Jurkat, Clone E6-1 (cell line): ENCODE measurements around the gene LZTR1.

Experiments
- DNase-seq: peaks from one replicate; pipeline ENCODE4 v3.0.0-alpha.2; 2011; ENCODE audit warnings: low read depth, low spot score
- H3K4me3 ChIP-seq: 2 replicates; pipeline ENCODE4 v1.5.1; 2011; ENCODE audit warnings: mild to moderate bottlenecking, low read length, control low read depth, moderate library complexity

LZTR1 gene

DNA sequence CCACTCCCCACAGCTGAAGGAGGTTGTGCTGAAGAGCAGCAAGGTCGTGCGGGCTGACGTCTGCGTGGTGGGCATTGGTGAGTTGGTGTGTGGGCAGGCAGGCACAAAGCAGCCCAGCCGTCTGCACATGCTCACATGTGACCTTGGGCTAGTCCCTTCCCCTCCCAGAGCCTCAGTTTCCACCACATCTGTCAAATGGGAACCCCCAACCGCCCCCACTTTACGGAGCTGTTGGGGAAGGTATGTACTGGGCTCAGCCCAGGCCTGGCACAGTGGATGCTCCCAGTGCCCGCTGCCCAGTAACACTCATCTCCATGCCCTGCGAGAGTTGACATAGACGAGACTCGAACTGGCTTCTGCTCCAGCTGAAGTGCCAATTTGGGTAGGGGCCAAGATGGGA lies 5.1 kb upstream of the LZTR1 start:
- DNase-seq = no peak
- no peak overlapping the region for H3K4me3 ChIP-seq

DNA sequence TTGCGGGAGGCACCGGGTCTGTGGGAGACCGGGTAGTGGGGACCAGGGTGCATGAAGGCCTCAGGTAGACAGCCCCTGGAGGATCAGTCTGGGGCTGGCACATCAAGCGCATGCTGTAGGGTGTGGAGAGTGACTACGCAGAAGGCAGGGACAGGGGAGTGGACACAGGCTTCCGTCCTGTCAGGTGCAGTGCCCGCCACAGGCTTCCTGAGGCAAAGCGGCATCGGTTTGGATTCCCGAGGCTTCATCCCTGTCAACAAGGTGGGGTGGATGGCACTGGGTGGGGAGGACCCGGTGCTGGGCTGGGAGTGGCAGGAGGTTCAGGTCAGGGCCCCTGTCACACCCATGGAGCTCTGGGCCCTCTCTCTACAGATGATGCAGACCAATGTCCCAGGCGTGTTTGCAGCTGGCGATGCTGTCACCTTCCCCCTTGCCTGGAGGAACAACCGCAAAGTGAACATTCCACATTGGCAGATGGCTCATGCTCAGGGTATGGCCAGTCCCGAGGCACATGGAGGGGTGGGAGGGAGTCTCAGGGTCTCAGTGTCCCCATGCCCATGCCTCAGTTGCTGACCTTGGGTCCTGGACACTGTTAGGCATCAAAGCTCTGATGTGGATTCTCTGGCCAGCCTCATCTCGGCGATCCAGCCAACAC lies 4.5 kb upstream of the LZTR1 start:
- no peak for DNase-seq
- no peak overlapping the region for H3K4me3 ChIP-seq

DNA sequence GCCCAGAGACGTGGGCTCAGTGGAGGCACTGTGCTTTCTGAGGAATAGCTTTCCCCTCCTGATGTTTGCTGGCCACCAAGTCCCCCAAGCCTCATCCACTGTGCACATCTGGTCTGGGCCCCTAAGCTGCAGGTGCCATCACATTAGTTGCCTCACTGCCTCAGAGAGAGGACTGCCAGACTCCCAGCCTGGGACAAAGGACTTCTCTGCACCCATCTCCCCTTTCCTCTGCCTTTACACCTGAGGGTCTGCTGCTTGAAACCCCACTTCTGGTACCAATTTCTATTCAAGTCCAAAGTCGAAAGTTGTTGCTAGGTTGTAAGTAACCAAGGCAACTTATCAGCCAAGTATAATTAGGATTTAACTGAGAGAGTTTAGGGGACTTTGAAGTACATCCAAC lies 3.7 kb upstream of the LZTR1 start:
- DNase-seq = no peak
- H3K4me3 ChIP-seq = no peak overlapping the region

DNA sequence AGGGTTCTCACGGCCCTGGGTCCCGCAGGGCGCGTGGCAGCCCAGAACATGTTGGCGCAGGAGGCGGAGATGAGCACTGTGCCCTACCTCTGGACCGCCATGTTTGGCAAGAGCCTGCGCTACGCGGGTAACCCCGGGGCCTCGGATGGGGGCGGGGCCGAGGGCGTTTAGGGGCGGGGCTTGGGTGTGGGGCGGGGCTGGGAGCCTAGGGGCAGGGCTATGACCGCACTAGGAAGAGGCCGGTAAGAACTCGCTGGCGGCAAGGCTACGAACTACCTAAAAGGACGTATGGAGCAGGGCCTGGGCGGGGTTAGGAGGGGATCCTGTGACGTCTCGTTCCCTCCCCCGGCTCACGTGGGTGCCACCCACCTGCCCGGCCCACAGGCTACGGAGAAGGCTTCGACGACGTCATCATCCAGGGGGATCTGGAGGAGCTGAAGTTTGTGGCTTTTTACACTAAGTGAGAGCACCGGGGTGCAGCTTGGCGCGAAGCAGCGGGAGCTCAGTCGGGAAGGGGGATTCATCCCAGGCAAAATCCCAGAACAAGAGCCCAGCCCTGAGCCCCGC lies 2.8 kb upstream of the LZTR1 start:
- H3K4me3 ChIP-seq = no peak overlapping the region

DNA sequence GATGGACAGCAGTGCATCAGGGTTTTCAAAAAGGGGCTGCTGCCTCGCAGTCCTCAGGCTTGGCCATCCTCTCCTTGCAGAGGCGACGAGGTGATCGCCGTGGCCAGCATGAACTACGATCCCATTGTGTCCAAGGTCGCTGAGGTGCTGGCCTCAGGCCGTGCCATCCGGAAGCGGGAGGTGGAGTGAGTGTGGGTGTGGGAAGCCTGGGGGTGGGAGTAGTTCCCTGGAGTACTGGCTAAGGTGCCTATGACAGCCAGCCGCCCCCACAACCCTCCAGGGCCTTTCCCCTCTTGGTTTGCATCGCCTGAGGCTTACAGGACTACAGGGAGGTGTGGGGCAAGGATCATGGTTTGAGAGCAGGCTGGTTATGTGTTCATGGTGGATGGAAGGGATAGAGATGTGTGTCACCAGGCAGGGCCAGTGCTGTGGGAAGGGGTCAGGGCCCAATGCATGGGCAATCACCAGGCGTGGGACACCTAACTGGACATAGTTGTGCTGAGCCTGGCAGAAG lies 2.1 kb upstream of the LZTR1 start:
- no peak overlapping the region for H3K4me3 ChIP-seq

More for the DNA sequence above, 2.8 kb upstream of the LZTR1 start:
- no peak for DNase-seq

DNA sequence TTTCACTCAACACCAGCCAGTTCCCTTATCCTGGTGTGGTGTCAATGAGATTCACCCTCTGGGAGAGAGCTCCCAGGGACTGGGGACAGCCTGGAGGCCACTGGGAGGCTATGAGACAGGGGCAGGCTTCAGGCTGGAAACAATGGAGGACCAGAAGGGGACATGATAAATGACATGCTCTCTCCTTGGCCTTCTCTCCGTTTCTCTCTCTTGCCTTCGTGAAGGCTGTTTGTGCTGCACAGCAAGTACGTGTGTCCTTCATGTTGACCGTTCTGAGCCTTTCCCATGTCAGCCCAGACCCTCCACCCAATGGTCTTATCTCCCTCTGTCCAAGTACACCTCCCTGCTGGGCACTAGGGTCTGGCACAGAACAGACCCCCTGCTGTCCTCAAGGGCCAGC lies 1.6 kb upstream of the LZTR1 start:
- H3K4me3 ChIP-seq = peak overlapping the region; percentile 87; the same call in 1 of the 2 replicates
- DNase-seq = no peak

More for the DNA sequence above, 2.1 kb upstream of the LZTR1 start:
- no peak for DNase-seq

DNA sequence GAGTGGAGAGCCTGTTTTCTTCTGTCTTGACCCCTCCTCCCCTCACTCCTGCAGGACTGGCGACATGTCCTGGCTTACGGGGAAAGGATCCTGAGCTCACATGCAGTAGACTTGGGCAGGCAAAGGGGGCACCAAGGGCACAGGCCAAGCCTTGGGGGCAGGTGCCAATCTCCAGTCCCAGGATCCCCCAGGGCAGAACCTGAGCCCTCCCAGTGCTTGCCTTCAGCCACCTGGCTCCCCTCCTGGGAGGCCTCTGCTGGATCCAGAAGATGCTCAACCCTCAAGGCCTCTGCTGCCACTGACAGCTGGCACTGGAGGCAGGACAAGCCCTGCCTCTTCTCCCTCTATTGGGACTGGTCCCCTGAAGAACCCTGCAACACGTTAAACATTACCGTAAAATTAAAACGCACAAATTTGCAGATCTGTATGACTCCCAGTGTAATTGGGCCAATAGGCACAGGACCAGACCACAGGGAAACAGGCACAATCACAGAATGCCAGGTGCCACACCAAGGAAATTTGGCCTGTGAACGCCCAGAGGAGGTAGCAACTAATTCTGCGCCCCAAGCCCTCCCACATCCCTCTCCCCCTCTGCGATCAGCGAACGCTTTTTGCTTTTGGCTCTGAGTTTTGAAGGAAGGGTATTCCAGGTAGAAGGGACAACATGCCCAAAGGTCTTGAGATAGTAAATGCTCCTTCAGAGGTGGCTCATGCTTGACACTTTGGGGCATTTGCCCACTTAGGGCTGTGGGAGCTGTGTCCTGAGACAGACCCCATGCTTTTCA lies 967 bp upstream of the LZTR1 start:
- no peak for DNase-seq
- peak overlapping the region; percentile 87 for H3K4me3 ChIP-seq

DNA sequence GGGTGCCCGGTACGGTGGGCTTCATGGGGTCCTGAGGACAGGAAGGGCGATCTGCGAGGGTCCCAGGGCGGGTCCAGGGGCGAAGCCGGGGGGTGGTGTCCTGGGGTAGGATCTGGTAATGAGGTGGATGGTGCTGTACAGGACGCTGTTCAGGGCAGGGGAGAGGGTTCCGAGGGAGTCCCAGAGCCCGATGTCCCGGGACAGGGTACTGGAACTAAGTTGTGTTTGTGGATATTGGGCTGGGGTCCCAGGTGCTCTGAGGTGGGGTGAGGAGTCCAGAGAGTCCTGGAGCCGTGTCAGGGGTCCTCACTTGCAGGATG lies 426 bp downstream of the LZTR1 start:
- H3K4me3 ChIP-seq = peak overlapping the region; percentile 87
- DNase-seq = no peak

DNA sequence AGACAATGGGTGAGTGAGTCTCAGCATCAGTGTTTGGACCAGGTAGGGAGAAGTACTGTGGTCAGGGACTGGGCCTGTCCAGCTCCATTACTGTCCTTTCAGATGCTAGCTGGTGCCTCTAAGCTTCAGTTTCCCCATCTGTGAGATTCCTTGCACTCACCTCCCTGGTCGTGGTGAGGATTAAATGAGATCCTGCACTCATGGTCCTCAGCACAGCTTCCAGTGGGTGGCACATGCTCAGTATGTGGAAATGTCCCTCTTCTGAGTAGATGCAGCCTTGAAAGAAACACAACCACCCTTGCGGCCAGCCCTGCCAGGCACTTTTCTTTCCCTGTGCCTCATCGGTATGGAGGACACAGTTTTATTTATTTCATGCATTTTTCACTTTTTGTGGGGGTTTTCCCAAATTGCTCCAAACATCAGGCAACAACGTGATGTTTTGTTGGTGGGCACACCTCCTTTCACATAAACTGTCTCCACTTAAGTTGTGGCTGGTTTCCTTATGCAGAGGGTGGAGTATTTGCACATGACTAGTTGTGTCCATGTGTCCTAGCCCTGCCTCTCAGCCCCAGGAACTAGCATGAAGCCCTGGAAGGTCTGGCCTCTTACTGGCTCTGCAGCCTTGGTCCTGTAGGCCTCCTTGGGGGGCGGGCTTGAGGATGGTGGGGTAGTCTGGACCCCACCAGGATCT lies 1.1 kb downstream of the LZTR1 start:
- peak overlapping the region; percentile 87 for H3K4me3 ChIP-seq
- DNase-seq = no peak

DNA sequence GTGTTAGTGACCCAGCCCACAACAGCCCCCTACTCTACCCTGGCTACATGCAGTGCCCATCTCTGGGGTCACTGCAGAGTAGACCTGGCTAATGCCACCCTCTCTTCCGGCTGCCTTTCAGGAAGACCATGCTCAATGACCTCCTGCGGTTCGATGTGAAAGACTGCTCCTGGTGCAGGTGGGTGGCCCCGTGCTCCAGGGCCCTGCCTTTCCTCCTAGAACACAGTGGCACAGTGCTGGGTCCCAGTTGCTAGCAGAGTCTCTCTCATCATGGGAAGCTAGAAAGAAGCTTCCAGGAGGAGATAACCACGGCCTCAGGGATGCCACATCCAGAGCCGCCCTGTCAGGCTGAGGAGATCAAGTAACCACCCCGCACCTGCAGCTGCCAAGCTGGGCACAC lies 3.6 kb downstream of the LZTR1 start:
- DNase-seq = no peak
- H3K4me3 ChIP-seq = no peak overlapping the region

DNA sequence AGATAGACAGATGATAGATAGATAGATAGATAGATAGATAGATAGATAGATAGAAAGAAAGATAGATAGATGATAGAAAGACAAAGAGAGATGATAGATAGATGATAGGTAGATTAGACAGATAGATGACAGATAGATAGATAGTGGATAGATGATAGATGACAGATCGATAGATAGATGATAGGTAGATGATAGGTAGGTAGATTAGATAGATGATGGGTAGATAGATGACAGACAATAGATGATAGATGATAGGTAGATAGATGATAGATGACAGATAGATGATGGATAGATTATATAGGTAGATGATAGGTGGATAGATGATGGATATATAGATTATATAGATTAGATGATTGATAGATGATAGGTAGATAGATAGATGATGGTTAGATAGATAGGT lies 4.3 kb downstream of the LZTR1 start:
- H3K4me3 ChIP-seq = no peak overlapping the region
- DNase-seq = no peak

DNA sequence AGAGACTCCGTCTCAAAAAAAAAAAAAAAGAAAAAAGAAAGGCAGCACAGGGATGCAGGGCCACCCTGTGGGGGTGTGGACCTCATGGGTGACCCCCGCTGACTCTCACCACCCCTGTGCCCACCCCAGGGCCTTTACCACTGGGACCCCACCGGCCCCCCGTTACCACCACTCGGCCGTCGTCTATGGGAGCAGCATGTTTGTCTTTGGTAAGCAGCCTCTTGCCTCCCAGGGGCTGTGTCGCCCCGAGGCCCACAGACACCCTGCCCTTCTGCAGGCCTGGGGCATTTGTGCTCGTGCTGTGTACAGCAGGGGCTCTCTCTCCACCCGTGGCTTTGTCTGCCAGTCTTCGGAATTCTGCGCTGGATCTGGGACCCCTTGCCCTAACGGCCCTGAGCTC lies 5.3 kb downstream of the LZTR1 start:
- no peak for DNase-seq
- no peak overlapping the region for H3K4me3 ChIP-seq

DNA sequence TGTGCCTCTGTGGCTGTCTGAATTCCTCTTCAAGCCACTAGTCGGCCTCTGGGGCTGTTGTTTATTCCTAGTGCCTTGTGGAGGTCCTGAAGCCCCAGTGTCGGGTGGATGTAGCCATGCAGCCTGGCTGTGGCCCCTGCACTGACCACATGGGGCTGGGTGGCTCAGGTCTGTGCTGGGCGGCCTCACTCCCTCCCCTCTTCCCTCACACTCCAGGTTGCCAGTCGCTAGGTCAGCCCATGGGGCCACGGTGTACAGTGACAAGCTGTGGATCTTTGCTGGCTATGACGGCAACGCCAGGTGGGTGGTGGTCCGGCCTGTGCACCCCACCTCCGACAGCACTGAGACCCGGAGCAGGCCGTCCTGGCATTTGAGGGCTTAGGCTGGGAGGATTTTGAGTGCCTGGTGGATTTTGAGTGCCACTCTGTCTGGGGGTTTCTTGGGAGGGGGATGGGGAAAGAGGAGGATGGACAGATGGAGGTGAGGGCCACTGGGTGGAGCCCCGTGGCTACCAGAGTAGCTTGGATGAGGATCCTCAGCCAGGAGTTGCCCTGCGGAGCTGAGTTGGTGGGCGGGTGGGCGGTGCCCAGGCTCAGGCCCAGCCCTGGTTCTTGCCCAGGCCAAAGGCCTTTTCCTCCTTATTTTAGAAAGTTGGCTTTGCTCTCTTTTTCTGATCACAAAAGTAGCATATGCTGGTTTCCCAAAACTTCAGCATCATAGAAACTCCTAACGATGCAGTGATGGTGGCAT lies 6.7 kb downstream of the LZTR1 start:
- no peak for DNase-seq
- H3K4me3 ChIP-seq = no peak overlapping the region

DNA sequence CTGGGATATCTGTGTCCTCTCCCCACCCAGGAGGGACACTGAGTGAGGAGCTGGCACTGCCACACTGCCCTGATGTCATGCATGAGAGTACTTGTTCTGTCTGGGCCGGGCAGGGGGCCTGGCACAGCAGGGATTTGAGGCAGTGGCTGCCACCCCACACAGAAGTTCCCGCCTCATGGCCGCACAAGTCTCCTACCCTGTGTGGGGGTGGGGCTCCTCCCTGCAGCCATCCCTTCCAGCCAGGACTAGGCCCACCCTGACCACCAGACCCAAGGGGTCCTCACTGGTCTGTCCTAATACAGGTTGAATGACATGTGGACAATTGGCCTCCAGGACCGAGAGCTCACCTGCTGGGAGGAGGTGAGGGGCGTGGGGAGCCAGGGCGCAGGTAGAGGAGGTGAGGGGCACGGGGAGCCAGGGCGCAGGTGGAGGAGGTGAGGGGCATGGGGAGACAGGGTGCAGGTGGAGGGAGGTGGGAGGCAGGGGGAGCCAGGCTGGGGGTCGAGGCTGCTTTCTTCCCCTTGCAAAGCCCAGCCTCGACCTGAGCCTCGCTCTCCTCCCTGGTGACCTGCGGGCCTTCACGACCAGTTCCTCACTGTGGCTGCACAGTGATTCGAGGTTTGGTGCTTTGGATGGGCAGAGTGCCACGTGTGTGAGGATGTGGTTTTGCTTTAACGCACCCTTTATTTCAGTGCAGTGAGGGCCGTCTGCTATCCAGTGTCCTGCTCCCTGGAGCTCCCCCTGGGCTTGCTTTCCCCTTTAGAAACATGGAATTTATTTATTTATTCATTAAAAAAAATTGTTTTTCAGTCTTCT lies 7.4 kb downstream of the LZTR1 start:
- DNase-seq = no peak
- no peak overlapping the region for H3K4me3 ChIP-seq

DNA sequence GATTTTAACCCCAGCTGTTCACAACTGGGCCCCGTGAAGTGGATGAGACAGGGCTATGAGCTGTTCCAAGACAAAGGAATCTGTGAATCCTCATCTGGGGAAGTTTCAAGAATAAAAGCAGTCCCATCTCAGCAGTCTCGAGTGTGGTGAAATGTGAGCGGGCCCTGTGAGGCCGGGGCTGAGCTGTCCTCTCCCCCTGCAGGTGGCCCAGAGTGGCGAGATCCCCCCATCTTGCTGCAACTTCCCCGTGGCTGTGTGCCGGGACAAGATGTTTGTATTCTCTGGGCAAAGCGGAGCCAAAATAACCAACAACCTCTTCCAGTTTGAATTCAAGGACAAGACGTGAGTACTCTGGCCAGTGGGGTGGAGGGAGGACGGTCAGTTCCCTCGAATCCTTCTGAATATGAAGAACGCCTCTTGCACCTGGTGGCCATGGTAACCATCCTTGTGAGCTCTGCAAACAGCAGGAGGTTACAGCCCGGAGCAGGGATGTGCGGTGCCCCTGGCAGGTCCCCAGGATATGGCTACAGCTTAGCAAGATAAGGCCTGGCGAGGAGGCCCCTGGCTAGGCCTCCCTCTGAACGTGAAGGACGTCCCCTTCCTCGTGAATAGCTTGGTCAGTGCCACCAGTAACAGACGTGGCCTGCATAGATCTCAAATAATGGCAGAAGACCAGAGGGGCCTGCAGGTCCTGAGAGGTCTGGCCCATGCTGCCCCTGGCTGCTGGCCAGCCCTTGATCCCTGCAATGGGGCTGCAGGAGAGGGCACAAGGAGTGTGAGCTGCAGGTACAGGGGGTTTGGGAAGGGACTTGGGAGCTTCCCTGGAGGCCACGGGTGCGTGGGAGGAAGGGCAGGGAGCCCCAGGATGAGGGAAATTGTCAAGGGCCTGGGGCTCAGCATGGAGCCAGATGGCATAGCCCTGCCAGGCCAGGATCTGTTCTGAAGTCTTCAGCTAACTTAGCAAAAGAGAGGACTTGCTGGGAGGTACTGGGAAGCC lies 8.4 kb downstream of the LZTR1 start:
- DNase-seq = no peak
- H3K4me3 ChIP-seq = no peak overlapping the region

DNA sequence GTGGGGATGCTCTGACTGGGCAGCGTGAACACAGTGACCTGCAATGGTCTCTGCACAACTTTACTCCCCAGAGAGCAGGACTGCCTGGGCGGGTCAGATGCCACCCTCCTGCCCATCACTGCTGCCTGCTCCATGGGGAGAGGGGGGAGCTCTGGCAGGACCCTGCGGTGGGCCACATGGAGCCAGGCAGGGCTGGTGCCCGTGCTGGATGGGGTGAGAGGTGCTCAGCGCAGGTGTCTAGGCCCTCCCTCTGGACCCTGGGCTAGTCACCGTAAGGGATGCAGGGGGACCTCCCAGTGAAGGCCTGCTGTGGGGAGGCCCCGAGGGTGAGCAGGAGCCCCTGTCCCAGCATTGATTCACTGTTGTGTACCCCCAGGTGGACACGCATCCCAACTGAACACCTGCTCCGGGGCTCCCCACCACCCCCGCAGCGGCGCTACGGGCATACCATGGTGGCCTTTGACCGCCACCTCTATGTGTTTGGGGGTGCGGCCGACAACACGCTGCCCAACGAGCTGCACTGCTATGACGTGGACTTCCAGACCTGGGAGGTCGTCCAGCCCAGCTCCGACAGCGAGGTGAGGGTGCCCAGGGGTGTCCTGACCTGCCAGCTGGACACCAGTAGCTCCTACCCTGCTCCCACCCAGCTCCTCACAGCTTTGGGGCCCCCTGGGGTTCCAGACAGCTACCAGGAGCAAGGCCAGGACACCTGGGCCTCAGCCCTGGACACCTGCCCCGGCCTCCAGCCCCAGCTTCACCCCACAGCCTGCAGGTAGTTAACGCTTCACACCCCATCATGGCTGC lies 9.4 kb downstream of the LZTR1 start:
- no peak for DNase-seq
- H3K4me3 ChIP-seq = no peak overlapping the region

DNA sequence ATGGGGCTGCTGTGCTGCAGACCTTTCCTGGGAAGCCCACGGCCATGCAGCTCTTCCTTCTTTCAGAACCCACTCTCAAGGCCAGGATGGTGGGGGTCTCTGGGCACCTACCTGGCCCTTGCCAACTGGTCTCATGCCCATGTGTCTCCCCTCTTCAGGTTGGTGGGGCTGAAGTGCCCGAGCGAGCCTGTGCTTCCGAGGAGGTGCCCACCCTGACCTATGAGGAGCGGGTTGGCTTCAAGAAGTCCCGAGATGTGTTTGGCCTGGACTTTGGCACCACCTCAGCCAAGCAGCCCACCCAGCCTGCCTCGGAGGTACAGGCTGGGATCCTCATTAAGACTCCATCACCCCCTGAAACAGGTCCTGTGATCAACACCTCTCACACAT lies 10.0 kb downstream of the LZTR1 start:
- no peak overlapping the region for H3K4me3 ChIP-seq
- DNase-seq = no peak
